Ovary (tissue), 9 donors: ENCODE data around the gene UBE2QL1. TPM values are rescaled to one million over a fixed set of nuclear protein-coding genes. Genes with fewer than 3 reads are reported as not detected.

Experiments
- DNase-seq, 5 donors: peaks; one replicate each; pipeline ENCODE4 v3.0.0-alpha.2; 2019 to 2020
- H3K27ac ChIP-seq, 2 donors: fragments of 200-600 bp; one replicate each; pipeline versions ENCODE4 v1.5.1 to v1.8.0; 2019 to 2022
- H3K27me3 ChIP-seq: fragments of 200-600 bp; one replicate; pipeline ENCODE4 v1.8.0; 2022
- H3K36me3 ChIP-seq: fragments of 200-600 bp; sonication (generic); one replicate; pipeline ENCODE4 v1.5.1; 2019
- H3K4me1 ChIP-seq: one replicate; pipeline ENCODE4 v1.8.1; 2013; ENCODE audit warnings: mild to moderate bottlenecking, moderate library complexity; ENCODE audit not compliant: insufficient read depth
- H3K4me3 ChIP-seq: fragments of 200-600 bp; sonication (generic); one replicate; pipeline ENCODE4 v1.5.1; 2017
- H3K9me3 ChIP-seq, 2 donors: fragments of 200-600 bp in 1 of 2; sonication (generic) in 1 of 2; one replicate each; pipeline versions ENCODE4 v1.5.1 to v1.8.1; 2013 to 2019; ENCODE audit warnings: mild to moderate bottlenecking in 1 of 2, moderate library complexity in 1 of 2
- CTCF ChIP-seq, 3 donors: fragments of 450-650 bp in 2 of 3; fragments of 200-600 bp in 1 of 3; IDR thresholded peaks; one replicate each; pipeline versions ENCODE4 v1.5.1 to v1.8.0; 2016 to 2022; ENCODE audit warnings: antibody characterized with exemption in 3 of 3, mild to moderate bottlenecking in 1 of 3
- EP300 ChIP-seq: sonication (generic); formaldehyde crosslinking; IDR thresholded peaks from one replicate; pipeline ENCODE4 v1.6.1; 2017; ENCODE audit warnings: antibody characterized with exemption
- POLR2A ChIP-seq: fragments of 450-650 bp; IDR thresholded peaks from one replicate; pipeline ENCODE4 v1.6.1; 2017; ENCODE audit warnings: antibody characterized with exemption, mild to moderate bottlenecking, moderate library complexity
- WGBS, 3 donors: extraction: QIAGEN DNeasy Blood & Tissue Kit in 1 of 3; methylation state at CpG; one replicate each; pipeline versions ENCODE4 v1.1.5 to v1.1.7; 2013 to 2017; 5-methylcytosine and 5-hydroxymethylcytosine counted together
- intact Hi-C, 4 donors: fragments of 100-400 bp; cut with DNase I; formaldehyde crosslinking; loops; one replicate each; pipeline versions ENCODE4 v1.11.0 to v1.15.1; 2022 to 2023
- polyA plus RNA-seq, 2 donors: library from polyadenylated mRNA; stranded (reverse); fragments of 200-250 nt in 1 of 2; fragments of 350-450 nt in 1 of 2; fragmentation: Illumina TruSeq in 1 of 2; extraction: RNeasy Lipid Tissue Mini Kit (QIAGEN cat#74804) in 1 of 2; gene quantifications; one replicate each; pipeline ENCODE4 v1.2.3, GENCODE V29; 2013 to 2014
- total RNA-seq, 7 donors: library from RNA; depleted of rRNA in 2 of 7; stranded (reverse); fragments of >200 nt in 2 of 7; fragmentation: NEBNext Ultra II Directional in 3 of 7; extraction: Animal tissue kit (Norgen Biotek cat#: 25700) in 3 of 7; gene quantifications; one replicate each; pipeline versions ENCODE4 v1.1.0 to v1.2.4, GENCODE V29; 2016 to 2023
- donor health status: DM: no; HTN: no; CAD: no; lungs with moderate emphysema.
- donor health status: DM: no; HTN: no; CAD: no.
- donor health status: Bipolar disorder and iron deficiency.
- donor health status: DM: yes; HTN: yes; CAD: no.
- donor health status: DM: no; HTN: no; CAD: no.
- donor health status: DM: yes; HTN: yes; CAD: no.

The UBE2QL1 gene
- total and polyA plus RNA-seq, 9 donors, result 0.30 to 6.4 (median 1.3) TPM

DNA sequence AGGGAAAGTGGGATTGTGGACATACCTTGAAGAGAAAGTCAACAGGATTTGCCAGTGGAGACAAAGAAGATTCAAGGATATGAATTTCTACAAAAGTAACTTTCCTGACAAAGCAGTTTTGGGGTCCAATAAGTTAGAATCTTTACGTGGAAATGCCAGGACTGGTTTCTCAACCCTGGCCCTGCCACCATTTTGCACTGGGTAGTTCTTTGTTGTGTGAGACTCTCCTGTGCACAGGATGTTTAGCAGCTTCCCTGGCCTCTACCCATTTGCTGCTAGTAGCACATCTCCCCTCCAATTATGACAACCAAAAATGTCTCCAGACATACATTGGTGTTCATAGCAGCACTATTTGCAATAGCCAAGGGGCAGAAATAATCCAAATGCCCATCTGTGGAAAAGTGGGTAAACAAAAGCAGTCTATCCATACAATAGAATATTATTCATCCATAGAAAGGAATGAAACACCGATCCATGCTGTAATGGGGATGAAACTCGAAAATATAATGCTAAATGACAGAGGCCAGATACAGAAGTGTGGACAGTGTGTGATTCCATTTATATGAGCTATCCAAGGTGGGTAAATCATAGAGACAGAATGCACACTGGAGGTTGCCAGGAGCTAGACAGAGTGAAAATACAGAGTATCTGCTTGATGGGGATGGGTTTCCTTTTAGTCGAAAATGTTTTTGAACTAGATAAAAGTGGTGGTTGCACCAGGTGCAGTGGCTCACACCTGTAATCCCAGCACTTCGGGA is 92.8 kb downstream of the UBE2QL1 start:
- intact Hi-C loops, result no loop called here
- 82 to 89% (median 82%) methylated on average over 5 of the region's 5 CpGs for WGBS, 3 donors
- Histone ChIP-seq H3K36me3 (no peaks in the 10 kb centered on the region), H3K27me3 (no peaks in the 10 kb centered on the region), H3K4me1 (peaks cover 7% of the 10 kb centered on the region), H3K27ac (no peak overlapping the region), H3K9me3 (no peaks in the 10 kb centered on the region), H3K4me3 (no peak overlapping the region)
- TF ChIP-seq EP300, result no peak
- TF ChIP-seq CTCF (IDR thresholded peaks at IDR 0.05), result no peak
- no peak for TF ChIP-seq POLR2A
- no peak for DNase-seq

DNA sequence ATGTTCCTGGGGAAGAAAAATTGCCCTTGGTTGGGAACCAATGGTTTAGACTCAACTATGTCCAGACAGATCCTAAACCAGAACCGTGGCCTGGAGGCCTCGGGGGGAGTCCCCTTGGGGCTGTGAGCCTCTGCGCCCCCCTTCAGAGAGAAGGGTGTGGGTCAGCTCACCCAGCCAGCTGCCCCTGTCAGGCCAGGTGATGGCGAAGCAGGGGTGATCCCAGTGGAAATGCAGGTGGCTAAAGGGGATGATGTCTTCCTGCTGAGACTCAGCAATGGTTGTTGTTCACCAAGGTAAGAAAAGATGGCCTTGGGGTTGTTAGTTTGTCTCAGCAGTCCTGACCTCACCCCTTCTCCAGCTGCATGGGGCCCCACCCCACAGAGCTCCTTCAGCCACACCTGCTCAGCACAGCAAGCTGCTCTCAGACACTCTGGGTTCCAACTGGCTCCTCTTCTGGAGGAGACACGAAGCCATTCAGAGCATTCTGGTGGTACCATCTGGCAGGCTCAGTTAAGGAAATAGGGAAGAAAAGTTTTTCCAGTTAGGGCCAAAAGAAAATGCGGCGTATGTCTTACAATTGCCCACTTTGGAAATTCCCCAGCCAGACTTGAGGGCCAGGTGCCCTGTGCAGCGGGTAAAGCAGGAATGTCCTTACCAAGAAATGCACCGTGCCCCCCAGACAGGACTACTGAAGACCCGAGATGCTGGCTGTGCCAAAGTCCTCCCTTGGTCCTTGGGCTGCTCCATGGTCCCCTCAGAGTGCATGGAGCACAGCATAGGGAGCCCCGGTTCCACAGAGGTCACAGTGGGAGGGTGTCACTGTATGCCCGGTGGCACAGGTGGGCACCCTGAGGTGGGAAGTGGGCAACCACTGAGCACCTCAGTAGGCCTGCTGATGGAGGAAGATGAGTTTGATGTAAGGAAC is 94.0 kb downstream of the UBE2QL1 start:
- H3K4me3 ChIP-seq, result no peak overlapping the region
- H3K9me3 ChIP-seq, result no peaks in the 10 kb centered on the region
- TF ChIP-seq EP300 (no peak), CTCF (IDR thresholded peaks at IDR 0.05) (no peak), POLR2A (no peak)
- no peaks in the 10 kb centered on the region for H3K36me3 ChIP-seq
- H3K27ac ChIP-seq, result no peak overlapping the region
- 92 to 93% (median 92%) methylated on average over 12 of the region's 12 CpGs for WGBS, 3 donors
- H3K4me1 ChIP-seq, result peaks cover 7% of the 10 kb centered on the region
- no peak for DNase-seq
- intact Hi-C loops, result no loop called here
- H3K27me3 ChIP-seq, result no peaks in the 10 kb centered on the region

DNA sequence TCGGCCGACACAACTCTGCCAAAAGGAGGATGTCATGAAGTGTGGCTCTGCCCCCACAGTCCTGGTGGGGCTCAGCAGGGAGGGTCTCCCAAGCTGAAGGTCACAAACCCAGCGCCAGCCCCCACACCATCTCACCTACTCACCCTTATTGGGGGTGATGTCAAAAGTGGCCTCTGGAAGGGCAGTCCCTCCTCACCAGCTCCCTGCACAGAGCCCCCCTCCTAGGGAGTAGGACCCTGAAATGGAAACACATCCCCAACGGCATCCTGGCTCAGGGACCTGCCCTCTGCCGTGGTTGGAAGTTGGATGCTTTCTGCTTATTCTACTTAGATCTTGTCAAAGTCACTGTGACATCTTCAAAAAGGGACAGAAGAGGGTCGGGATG is 94.7 kb downstream of the UBE2QL1 start:
- H3K4me3 ChIP-seq, result no peak overlapping the region
- H3K27ac ChIP-seq, result no peak overlapping the region
- 73 to 85% (median 83%) methylated on average over 6 of the region's 6 CpGs for WGBS, 3 donors
- TF ChIP-seq POLR2A, result no peak
- no peak for TF ChIP-seq EP300
- TF ChIP-seq CTCF (IDR thresholded peaks at IDR 0.05), result no peak
- no peaks in the 10 kb centered on the region for H3K9me3 ChIP-seq
- H3K36me3 ChIP-seq, result no peaks in the 10 kb centered on the region
- no peaks in the 10 kb centered on the region for H3K27me3 ChIP-seq
- intact Hi-C loops, result no loop called here
- H3K4me1 ChIP-seq, result peaks cover 7% of the 10 kb centered on the region
- DNase-seq, result no peak

- no peak for DNase-seq
- Histone ChIP-seq H3K9me3 (no peaks in the 10 kb centered on the region), H3K27me3 (no peaks in the 10 kb centered on the region), H3K36me3 (no peaks in the 10 kb centered on the region), H3K27ac (no peak overlapping the region), H3K4me1 (peaks cover 7% of the 10 kb centered on the region), H3K4me3 (no peak overlapping the region)
- TF ChIP-seq POLR2A (no peak), EP300 (no peak), CTCF (IDR thresholded peaks at IDR 0.05) (no peak)
- intact Hi-C loops, result no loop called here
- WGBS, 3 donors, result 74 to 87% (median 86%) methylated on average over 12 of the region's 12 CpGs
Measured at GRCh38 chr5:6543830-6544560, 95.3 kb downstream of the UBE2QL1 start.
